IPS DF 6.9 (cell line): ENCODE results near the gene ZNHIT1.
"Not testable (repeated sequence)": the region's sequence is repeated elsewhere in the genome, so short reads cannot be mapped to it uniquely, and the experiment has no call there.

Source experiments
- DNase-seq: peaks from one replicate; pipeline ENCODE4 v3.0.0-alpha.2; 2013; ENCODE audit warnings: low read depth, low spot score
- H3K27ac ChIP-seq: one replicate; pipeline ENCODE4 v1.5.1; 2013; ENCODE audit warnings: low read length, control low read depth
- H3K27me3 ChIP-seq: 2 replicates; pipeline ENCODE4 v1.6.1; 2013; ENCODE audit warnings: mild to moderate bottlenecking, low read length; ENCODE audit not compliant: control insufficient read depth, insufficient read depth
- H3K36me3 ChIP-seq: 2 replicates; pipeline ENCODE4 v1.6.1; 2013; ENCODE audit warnings: low read length; ENCODE audit not compliant: control insufficient read depth, insufficient read depth
- H3K4me1 ChIP-seq: 2 replicates; pipeline ENCODE4 v1.6.1; 2013; ENCODE audit warnings: low read length; ENCODE audit not compliant: control insufficient read depth, insufficient read depth
- H3K4me3 ChIP-seq: 2 replicates; pipeline ENCODE4 v1.5.1; 2013; ENCODE audit warnings: mild to moderate bottlenecking, low read length
- H3K9me3 ChIP-seq: 2 replicates; pipeline ENCODE4 v1.6.1; 2013; ENCODE audit warnings: low read length, inconsistent platforms; ENCODE audit not compliant: control insufficient read depth, insufficient read depth
- WGBS: extraction: QIAGEN DNeasy Blood & Tissue Kit; methylation state at CpG from one replicate; pipeline ENCODE4 v1.1.7; 2013; ENCODE audit warnings: mixed read lengths, missing lambda C conversion rate; ENCODE audit not compliant: insufficient read length, insufficient coverage; 5-methylcytosine and 5-hydroxymethylcytosine counted together

The ZNHIT1 gene

DNA sequence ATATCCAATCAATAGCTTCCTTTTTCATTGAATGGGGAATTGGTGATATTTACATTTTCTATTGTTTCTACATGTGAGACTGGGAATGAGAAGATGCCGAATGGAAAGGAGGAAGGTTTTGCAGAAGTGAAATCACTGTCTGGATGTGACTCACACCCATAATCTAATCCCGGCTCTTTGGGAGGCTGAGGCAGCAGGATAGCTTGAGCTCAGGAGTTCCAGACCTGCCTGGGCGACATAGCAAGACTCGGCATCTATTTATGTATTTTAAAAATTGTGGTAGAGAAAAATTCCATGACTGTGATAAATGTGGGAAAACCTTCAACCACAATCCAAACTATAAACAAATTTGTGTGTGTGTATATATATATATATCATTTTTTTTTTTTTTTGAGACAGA, 37.8 kb downstream of the ZNHIT1 start:
- DNase-seq = no peak
- no peaks in the 10 kb centered on the region; the same call in 1 of the 2 replicates for H3K27me3 ChIP-seq
- H3K9me3 ChIP-seq = no peaks in the 10 kb centered on the region
- whole genome bisulfite sequencing = no CpG with 5 or more reads among the region's 4 CpGs
- H3K4me3 ChIP-seq = no peak overlapping the region
- no peak overlapping the region for H3K27ac ChIP-seq
- H3K36me3 ChIP-seq = no peaks in the 10 kb centered on the region
- H3K4me1 ChIP-seq = peaks cover 2% of the 10 kb centered on the region; the same call in 1 of the 2 replicates

DNA sequence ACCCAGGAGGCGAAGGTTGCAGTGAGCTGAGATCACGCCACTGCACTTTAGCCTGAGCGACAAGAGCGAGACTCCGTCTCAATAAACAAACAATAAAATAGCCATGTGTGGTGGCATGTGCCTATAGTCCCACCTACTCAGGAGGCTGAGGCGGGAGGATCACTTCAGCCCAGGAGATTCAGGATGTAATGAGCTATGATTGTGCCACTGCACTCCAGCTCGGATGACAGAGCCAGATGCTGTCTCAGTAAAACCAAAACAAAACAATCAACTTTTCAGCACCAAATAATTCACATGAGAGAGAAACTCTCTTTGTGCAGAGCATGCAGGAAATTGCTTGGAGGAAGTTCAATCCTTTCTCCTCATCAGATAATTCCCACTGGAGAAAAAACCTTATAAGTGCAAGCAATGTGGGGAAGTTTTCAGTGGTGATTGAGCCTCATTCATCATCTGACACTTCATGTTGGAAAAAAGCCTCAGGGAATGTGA, 40.3 kb downstream of the ZNHIT1 start:
- no peak for DNase-seq
- Histone ChIP-seq H3K4me1 (no peaks in the 10 kb centered on the region), H3K9me3 (no peaks in the 10 kb centered on the region), H3K4me3 (no peak overlapping the region), H3K27me3 (no peaks in the 10 kb centered on the region; the same call in 1 of the 2 replicates), H3K27ac (no peak overlapping the region), H3K36me3 (no peaks in the 10 kb centered on the region)
- no CpG with 5 or more reads among the region's 7 CpGs for WGBS

DNA sequence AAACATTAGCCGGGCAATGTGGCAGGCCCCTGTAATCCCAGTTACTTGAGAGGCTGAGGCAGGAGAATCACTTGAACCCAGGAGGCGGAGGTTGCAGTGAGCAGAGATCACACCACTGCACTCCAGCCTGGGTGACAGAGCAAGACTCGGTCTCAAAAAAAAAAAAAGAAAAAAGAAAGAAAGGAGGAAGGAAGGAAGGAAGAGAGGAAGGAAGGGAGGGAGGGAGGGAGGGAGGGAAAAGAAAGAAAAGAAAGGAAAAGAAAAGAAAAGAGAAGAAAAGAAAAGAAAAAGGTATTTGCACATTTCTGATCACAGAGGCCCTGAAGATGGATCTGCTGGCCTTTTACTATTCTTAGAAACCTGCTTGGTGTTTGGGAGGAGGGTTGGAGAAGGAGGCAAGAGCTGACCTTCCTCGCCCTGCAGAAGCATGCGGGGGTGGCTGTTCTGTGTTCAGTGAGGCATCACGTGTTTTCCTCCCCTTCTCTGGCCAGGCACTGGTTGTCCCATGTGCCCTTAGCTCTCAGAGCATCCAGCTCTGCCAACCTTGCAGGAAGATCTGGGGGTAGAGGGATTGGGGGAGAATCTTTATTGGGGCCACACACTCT, 46.2 kb downstream of the ZNHIT1 start:
- H3K27me3 ChIP-seq, DNase-seq, H3K4me3 ChIP-seq, H3K27ac ChIP-seq, H3K36me3 ChIP-seq, H3K4me1 ChIP-seq, H3K9me3 ChIP-seq: not testable (repeated sequence)
- WGBS = no CpG with 5 or more reads among the region's 6 CpGs

DNA sequence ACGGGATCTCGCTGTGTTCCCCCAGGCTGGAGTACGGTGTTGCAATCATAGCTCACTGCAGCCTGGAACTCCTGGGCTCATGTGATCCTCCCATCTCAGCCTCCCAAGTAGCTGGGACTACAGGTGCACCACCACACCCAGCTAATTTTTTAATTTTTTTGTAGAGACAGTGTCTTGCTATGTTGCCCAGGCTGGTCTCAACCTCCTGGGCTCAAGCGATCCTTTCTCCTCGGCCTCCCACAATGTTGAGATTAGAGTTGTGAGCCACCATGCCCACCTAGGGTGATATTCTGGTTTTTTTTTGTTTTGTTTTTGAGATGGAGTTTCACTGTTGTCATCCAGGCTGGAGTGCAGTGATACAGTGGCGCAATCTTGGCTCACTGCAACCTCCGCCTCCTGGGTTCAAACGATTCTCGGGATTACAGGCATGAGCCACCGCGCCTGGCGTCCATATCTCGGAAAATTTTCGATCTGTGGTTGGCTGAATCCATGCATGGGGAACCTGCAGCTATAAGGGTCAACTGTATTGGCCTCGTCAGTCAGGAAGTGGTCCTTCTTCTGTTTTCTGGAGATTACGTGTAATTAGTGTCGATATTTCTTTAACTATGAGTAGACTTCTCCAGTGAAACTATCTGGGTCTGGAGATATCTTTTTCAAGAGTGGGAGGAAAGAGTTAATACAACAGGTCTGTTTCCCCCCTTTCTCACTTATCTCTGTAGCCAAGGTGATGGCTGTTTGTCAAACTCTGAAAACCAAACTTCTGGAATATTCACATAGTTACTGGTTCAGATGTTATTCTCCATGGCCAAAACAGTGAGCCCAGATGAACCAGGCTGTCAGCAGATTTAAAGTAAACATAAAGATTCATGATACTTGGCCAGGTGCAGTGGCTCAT, 47.9 kb downstream of the ZNHIT1 start:
- no peak overlapping the region for H3K27ac ChIP-seq
- H3K9me3 ChIP-seq = no peaks in the 10 kb centered on the region
- no peaks in the 10 kb centered on the region for H3K27me3 ChIP-seq
- H3K36me3 ChIP-seq = no peaks in the 10 kb centered on the region
- no peak for DNase-seq
- H3K4me3 ChIP-seq = no peak overlapping the region
- WGBS = no CpG with 5 or more reads among the region's 17 CpGs
- no peaks in the 10 kb centered on the region for H3K4me1 ChIP-seq

DNA sequence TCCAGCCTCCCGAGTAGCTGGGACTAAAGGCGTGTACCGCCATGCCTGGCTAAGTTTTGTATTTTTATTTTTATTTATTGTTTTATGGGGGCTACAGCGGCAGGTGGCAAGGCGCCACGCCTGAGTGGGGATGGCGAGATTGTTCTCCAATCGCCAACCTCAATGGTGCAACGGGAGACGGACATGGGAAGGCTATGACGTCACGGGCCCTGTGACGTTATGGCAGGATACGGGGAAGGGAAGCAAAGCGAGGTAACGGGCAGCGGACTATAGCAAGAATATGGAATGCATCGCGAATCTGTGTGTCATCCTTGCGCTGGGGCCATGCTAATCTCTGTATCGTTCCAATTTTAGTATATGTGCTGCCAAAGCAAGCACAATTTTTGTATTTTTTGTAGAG, 51.7 kb downstream of the ZNHIT1 start:
- no peaks in the 10 kb centered on the region for H3K27me3 ChIP-seq
- H3K9me3 ChIP-seq = no peaks in the 10 kb centered on the region
- no peak for DNase-seq
- H3K4me3 ChIP-seq = no peak overlapping the region
- no peaks in the 10 kb centered on the region for H3K4me1 ChIP-seq
- WGBS = no CpG with 5 or more reads among the region's 21 CpGs
- no peaks in the 10 kb centered on the region for H3K36me3 ChIP-seq
- no peak overlapping the region for H3K27ac ChIP-seq

DNA sequence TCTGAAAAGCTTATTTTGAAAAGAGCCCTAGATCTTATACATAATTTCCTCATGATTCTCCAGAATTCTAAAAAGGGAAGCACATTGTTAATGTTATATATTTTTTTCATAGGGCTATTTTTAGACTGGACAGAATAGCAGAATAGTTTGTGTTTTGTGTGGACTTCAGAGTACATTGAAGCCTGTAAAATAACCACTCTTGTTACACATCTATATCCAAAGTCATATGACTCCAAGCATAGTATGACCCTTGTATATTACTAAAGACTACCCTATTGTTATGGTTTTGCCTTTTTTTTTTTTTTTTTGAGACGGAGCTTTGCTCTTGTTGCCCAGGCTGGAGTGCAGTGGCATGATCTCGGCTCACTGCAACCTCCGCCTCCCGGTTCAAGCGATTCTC, 53.1 kb downstream of the ZNHIT1 start:
- H3K4me3 ChIP-seq = no peak overlapping the region
- no peaks in the 10 kb centered on the region for H3K4me1 ChIP-seq
- WGBS = no CpG with 5 or more reads among the region's 5 CpGs
- no peaks in the 10 kb centered on the region for H3K27me3 ChIP-seq
- no peaks in the 10 kb centered on the region for H3K9me3 ChIP-seq
- DNase-seq = no peak
- no peak overlapping the region for H3K27ac ChIP-seq
- no peaks in the 10 kb centered on the region for H3K36me3 ChIP-seq

DNA sequence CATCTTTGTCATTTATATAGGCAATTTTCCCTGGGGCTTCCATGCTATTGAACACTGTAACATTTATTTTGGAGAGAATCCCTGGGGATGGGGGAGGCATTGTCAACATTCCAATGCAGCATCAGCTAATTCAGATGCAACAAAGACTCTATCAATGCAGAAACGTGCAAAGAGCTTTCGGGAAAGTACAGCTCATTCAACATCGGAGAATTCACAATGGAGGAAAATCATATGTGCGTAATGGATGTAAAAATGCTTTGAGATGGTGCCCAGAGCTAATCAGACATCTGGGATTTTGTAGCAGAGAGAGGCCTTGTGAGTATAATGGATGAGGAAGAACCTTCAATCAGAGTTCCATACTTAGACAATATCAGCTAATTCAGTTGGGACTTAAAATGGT, 55.2 kb downstream of the ZNHIT1 start:
- no peaks in the 10 kb centered on the region for H3K36me3 ChIP-seq
- H3K9me3 ChIP-seq = no peaks in the 10 kb centered on the region
- no CpG with 5 or more reads among the region's 4 CpGs for WGBS
- no peak for DNase-seq
- no peak overlapping the region for H3K4me3 ChIP-seq
- H3K27ac ChIP-seq = no peak overlapping the region
- no peaks in the 10 kb centered on the region for H3K27me3 ChIP-seq
- no peaks in the 10 kb centered on the region for H3K4me1 ChIP-seq
